Spinal cord (tissue), 10 donors: ENCODE measurements around the gene ABCA3. TPM values are rescaled to one million over a fixed set of nuclear protein-coding genes. Genes with fewer than 3 reads are reported as not detected.
A peak's percentile ranks its signal among the peaks of the same experiment; 100 is the strongest.

Experiments used
- DNase-seq, 6 donors: peaks; one replicate each; pipeline versions ENCODE4 v3.0.0 to v3.0.0-alpha.2; 2013 to 2015; ENCODE audit warnings: low spot score in 6 of 6, low read depth in 4 of 6
- H3K27ac ChIP-seq: one replicate; pipeline ENCODE4 v1.5.1; 2013; ENCODE audit warnings: low read depth, low read length, control low read depth
- H3K27me3 ChIP-seq: one replicate; pipeline ENCODE4 v1.6.1; 2013; ENCODE audit warnings: low read length; ENCODE audit not compliant: control insufficient read depth, insufficient read depth
- H3K36me3 ChIP-seq: one replicate; pipeline ENCODE4 v1.6.1; 2013; ENCODE audit warnings: low read length; ENCODE audit not compliant: control insufficient read depth, insufficient read depth
- H3K4me1 ChIP-seq: one replicate; pipeline ENCODE4 v1.6.1; 2013; ENCODE audit warnings: low read length; ENCODE audit not compliant: control insufficient read depth, insufficient read depth
- H3K4me3 ChIP-seq: one replicate; pipeline ENCODE4 v1.5.1; 2013; ENCODE audit warnings: low read depth, low read length, control low read depth
- H3K9me3 ChIP-seq: one replicate; pipeline ENCODE4 v1.6.1; 2013; ENCODE audit warnings: low read length; ENCODE audit not compliant: control insufficient read depth, insufficient read depth
- WGBS: methylation state at CpG from one replicate; pipeline ENCODE4 v1.1.5; 2013; ENCODE audit warnings: missing lambda C conversion rate; ENCODE audit not compliant: insufficient coverage; 5-methylcytosine and 5-hydroxymethylcytosine counted together
- polyA plus RNA-seq, 2 donors: library from polyadenylated mRNA; unstranded; fragments of 120-200 nt; gene quantifications; one replicate each; pipeline ENCODE4 v1.2.1, GENCODE V29; 2013; ENCODE audit not compliant: insufficient read length in 2 of 2
- total RNA-seq, 2 donors: library from RNA; depleted of rRNA in 1 of 2; stranded (reverse); fragments of 120-200 nt in 1 of 2; fragments of >200 nt in 1 of 2; gene quantifications; one replicate each; pipeline versions ENCODE4 v1.2.3 to v1.2.4, GENCODE V29; 2013 to 2014
- donor health status: healthy.

The ABCA3 gene
- total and polyA plus RNA-seq, 4 donors, result 34.3 to 88.5 (median 74.5) TPM

GRCh38 chr16:2359919-2360318, 19.4 kb upstream of the ABCA3 start:
- Histone ChIP-seq H3K36me3 (no peaks in the 10 kb centered on the region), H3K27ac (no peak overlapping the region), H3K27me3 (peaks cover 3% of the 10 kb centered on the region), H3K4me3 (no peak overlapping the region), H3K9me3 (no peaks in the 10 kb centered on the region), H3K4me1 (no peaks in the 10 kb centered on the region)
- DNase-seq, result no peak
- 83% methylated on average over 4 of the region's 4 CpGs for WGBS

- no peak overlapping the region for H3K4me3 ChIP-seq
- DNase-seq, result no peak
- no peaks in the 10 kb centered on the region for H3K9me3 ChIP-seq
- H3K4me1 ChIP-seq, result no peaks in the 10 kb centered on the region
- no peak overlapping the region for H3K27ac ChIP-seq
- peaks cover 3% of the 10 kb centered on the region for H3K27me3 ChIP-seq
- WGBS, result no CpG with 5 or more reads among the region's 3 CpGs
- H3K36me3 ChIP-seq, result no peaks in the 10 kb centered on the region
These were observed 18.3 kb upstream of the ABCA3 start for GRCh38 chr16:2358811-2359210.

GRCh38 chr16:2357331-2357730, 16.8 kb upstream of the ABCA3 start:
- WGBS, result no CpG with 5 or more reads among the region's 4 CpGs
- Histone ChIP-seq H3K4me1 (no peaks in the 10 kb centered on the region), H3K9me3 (no peaks in the 10 kb centered on the region), H3K4me3 (no peak overlapping the region), H3K36me3 (no peaks in the 10 kb centered on the region), H3K27ac (no peak overlapping the region), H3K27me3 (peaks cover 5% of the 10 kb centered on the region)
- DNase-seq, result no peak

DNA sequence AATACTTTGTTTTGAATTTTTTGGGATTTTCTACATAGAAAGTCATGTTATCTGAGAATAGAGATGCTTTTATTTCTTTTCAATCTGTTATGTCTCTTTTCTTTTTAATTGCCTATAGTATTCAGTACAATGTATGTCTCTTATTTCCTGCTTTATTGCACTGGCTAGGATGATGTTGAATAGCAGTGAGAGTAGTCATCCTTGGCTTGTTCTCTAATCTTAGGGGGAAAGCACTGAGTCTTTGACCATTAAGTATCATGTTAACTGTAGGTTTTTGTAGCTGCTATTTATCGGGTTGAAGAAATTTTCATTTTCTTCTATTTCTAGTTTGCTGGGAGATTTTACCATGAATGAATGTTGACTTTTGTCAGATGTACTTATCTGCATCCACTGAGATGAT, 10.0 kb upstream of the ABCA3 start:
- no peaks in the 10 kb centered on the region for H3K4me1 ChIP-seq
- H3K4me3 ChIP-seq, result no peak overlapping the region
- WGBS, result no CpG with 5 or more reads among the region's 1 CpG
- H3K36me3 ChIP-seq, result no peaks in the 10 kb centered on the region
- no peak for DNase-seq
- H3K9me3 ChIP-seq, result no peaks in the 10 kb centered on the region
- peaks cover 11% of the 10 kb centered on the region for H3K27me3 ChIP-seq
- no peak overlapping the region for H3K27ac ChIP-seq

DNA sequence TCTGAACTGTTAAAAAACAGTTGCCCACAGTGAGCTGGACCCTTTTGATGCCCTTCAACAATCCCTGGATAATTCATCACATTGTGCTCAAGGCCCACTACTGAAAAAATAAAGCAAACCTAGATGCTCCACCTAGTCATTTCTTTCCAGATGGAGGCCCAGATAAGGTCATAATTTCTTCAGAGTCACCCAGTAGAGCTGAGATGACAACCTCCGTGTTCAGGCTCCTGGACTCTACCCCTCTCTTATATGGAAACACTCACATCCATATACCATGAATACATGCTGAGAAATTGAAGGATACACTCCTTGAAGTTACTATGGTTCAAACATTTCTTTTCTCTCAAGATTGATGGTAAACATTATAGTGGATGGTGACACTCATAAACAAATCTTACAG, 2.7 kb upstream of the ABCA3 start:
- H3K9me3 ChIP-seq, result no peaks in the 10 kb centered on the region
- no peak overlapping the region for H3K27ac ChIP-seq
- H3K27me3 ChIP-seq, result peaks cover 18% of the 10 kb centered on the region
- DNase-seq, result no peak
- no CpG with 5 or more reads among the region's 1 CpG for WGBS
- H3K36me3 ChIP-seq, result peaks cover 3% of the 10 kb centered on the region
- peaks cover 26% of the 10 kb centered on the region for H3K4me1 ChIP-seq
- H3K4me3 ChIP-seq, result no peak overlapping the region

DNA sequence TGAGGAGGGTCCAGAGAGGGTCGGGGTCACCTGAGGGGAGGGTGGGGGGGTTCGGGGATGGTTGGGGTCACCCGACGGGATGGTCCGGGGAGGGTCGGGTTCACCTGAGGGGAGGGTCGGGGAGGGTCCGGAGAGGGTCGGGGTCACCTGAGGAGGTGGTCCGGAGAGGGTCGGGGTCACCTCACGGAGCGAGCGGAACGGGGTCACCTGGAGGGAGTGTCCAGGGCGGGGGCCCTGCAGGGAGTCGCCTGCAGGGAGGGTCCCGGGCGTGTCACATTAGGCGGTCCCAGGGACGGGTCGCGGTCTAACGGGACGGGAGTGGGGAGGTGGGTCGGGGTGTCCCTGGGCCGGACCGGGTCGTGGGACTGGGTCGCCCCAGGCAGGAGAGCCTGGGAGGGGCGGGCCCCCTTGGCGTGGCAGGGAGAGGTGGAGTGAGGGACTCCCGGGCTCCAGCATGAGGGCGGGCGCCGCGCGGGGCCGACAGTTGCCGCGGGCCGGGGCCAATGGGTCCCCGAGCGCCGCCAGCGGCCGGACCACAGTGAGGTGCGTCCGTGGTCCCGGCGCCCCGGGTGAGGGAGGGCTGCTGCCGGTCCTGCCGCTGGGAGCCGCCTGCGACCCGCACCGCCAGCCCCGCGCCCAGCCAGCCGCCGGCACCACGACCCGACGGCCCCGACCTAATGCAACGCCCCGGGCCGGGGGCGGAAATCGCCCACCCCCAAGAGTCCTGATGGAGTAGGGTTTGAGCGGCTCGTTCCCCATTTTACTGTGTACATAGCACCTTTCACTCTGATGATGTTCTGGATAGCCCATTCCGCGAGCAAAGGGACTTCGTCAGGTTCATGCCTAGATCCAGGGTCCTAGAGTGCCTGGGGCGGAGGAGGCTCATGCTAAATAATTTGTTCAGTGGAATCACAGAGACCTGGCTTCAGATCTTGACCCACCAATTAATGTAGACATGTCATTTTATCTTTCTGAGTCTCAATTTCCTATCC, 1.2 kb upstream of the ABCA3 start:
- peak in 1 of 6 donors; percentile 7 for DNase-seq
- Histone ChIP-seq H3K9me3 (no peaks in the 10 kb centered on the region), H3K27me3 (peaks cover 18% of the 10 kb centered on the region), H3K27ac (no peak overlapping the region), H3K4me1 (peaks cover 34% of the 10 kb centered on the region), H3K4me3 (no peak overlapping the region), H3K36me3 (peaks cover 8% of the 10 kb centered on the region)
- WGBS, result 11% methylated on average over 69 of the region's 77 CpGs

- Histone ChIP-seq H3K36me3 (peaks cover 13% of the 10 kb centered on the region), H3K27me3 (peaks cover 18% of the 10 kb centered on the region), H3K4me1 (peaks cover 34% of the 10 kb centered on the region), H3K27ac (peak overlapping the region; percentile 71), H3K4me3 (peak overlapping the region; percentile 68), H3K9me3 (no peaks in the 10 kb centered on the region)
- under 1% methylated on average over 98 of the region's 98 CpGs for WGBS
- peak in 5 of 6 donors; percentile 26 to 79 (median 40) for DNase-seq
These were observed 725 bp downstream of the ABCA3 start for GRCh38 chr16:2339521-2340484.

GRCh38 chr16:2337431-2338296, 2.9 kb downstream of the ABCA3 start:
- peaks cover 34% of the 10 kb centered on the region for H3K4me1 ChIP-seq
- 90% methylated on average over 10 of the region's 15 CpGs for WGBS
- no peak overlapping the region for H3K27ac ChIP-seq
- peaks cover 16% of the 10 kb centered on the region for H3K27me3 ChIP-seq
- no peaks in the 10 kb centered on the region for H3K9me3 ChIP-seq
- no peak for DNase-seq
- H3K4me3 ChIP-seq, result no peak overlapping the region
- peaks cover 23% of the 10 kb centered on the region for H3K36me3 ChIP-seq
